ENCODE results near the gene LMAN1. TPM values are rescaled to one million over a fixed set of nuclear protein-coding genes. Genes with fewer than 3 reads are reported as not detected.

Gene LMAN1, protein sequence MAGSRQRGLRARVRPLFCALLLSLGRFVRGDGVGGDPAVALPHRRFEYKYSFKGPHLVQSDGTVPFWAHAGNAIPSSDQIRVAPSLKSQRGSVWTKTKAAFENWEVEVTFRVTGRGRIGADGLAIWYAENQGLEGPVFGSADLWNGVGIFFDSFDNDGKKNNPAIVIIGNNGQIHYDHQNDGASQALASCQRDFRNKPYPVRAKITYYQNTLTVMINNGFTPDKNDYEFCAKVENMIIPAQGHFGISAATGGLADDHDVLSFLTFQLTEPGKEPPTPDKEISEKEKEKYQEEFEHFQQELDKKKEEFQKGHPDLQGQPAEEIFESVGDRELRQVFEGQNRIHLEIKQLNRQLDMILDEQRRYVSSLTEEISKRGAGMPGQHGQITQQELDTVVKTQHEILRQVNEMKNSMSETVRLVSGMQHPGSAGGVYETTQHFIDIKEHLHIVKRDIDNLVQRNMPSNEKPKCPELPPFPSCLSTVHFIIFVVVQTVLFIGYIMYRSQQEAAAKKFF
- total RNA-seq: 10 to 100 TPM; 57.8 to 58.8 TPM
- long read RNA-seq, donor 1, full-length matches to known transcripts: 8 of 18 reads
- long read RNA-seq, donor 1, partial matches to known transcripts: 7 of 18 reads
- long read RNA-seq, donor 1, other reads (novel, unspliced or antisense): 3 of 18 reads
- long read RNA-seq, donor 2, full-length matches to known transcripts: 2 of 23 reads
- long read RNA-seq, donor 2, partial matches to known transcripts: 16 of 23 reads
- long read RNA-seq, donor 2, other reads (novel, unspliced or antisense): 5 of 23 reads

DNA sequence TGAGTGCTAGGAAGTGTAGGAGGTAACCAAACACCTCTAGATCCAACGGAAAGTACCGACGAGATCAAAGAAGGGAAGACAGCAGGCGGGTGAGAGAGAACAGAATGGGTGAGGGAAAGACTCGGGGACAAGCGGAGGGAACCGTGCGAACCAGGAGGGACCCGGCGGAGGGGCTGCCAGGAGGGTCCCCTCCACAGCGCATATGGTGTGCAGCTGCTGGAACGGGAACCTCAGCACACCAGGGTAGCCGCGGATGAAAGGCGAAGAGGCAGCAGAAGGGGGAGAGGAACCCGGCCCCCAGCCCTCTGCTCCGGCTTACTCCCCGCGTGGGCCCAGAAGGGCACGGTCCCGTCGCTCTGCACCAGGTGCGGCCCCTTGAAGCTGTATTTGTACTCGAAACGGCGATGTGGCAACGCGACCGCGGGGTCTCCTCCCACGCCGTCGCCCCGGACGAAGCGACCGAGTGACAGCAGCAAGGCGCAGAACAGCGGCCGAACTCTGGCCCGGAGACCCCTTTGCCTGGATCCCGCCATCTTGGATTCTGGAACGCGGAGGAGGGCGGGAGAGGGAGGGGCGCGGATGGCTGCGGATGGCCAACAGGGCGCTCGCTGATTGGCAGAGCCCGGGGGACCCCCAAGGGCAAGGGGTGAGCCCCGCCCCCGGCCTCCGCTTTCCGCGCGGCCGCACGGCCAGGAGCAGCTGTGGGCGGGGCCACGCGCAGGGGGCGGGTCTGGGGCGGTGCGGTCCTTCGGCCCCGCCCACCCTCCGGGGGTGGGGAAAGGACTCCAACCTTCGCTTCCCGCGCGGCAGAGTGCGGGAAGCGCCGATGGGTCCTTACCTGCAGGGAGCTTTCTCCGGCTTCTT is at the start of gene LMAN1:
Gene LMAN1, minus strand, starts transcription at position 554 of the 864 bp plus-strand sequence. Its CDS starts 21 bp downstream, at position 533.
- DNase-seq (ENCODE audit: low spot score): peak; percentile 98
- intact Hi-C loops (cut with DNase I): no loop called here

DNA sequence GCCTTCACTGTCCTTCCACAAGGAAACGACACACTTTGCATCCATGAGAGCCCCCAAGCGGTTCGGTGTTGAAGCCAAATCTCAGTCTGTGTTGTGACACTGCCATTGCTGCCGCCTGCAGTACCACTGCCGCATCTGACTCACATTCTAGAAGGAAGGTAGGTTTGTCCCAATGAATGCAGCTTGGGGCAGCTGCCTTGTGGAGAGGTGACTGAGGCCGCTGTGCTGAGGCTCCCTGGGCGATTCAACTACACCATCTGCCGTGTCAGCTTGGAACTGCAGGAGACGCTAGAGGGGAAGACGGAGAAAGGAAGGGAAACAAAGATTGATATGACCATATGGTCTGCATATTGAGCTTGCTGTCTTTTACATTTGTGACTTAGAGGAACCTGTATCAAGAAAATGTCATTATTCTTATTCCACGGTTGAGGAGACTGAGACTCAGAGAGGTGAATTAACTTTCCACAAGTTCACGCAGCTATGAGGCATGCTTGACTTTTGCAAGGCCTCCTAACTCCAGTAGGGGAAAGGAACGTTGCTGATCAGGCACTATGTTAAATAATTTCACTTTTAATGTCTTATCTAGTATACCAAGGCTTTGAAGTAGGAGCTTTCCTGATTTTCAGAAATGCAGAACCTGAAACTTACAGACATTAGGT is 43.5 kb upstream of the LMAN1 start:
- peak; percentile 87 for DNase-seq (ENCODE audit: low spot score)
- intact Hi-C loops (cut with DNase I): loop anchor here (2.0 to 10.0 kb wide), 2 partner anchors 94 to 98 kb away; no protein-coding TSS in a partner anchor

DNA sequence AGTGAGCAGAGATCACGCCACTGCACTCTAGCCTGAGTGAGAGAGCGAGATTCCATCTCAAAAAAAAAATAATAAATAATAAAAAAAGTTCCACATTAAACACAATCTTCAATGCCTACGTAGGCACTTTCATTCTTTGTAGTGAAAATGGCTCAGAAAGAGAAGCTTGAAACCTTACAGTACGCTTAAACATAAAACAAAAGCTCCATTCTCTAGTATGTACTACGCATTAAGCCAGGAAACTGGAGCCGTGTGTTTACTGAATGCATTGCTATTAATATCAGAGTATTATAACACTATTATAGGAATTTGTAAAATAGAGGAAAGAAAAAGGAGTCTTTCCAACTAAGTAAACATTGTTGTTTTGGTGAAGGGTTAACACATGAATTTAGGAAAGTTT is 41.3 kb upstream of the LMAN1 start:
- intact Hi-C loops (cut with DNase I): loop anchor here in 1 of 2 donors (10.0 kb wide), 1 partner anchor 96 kb away; no protein-coding TSS in a partner anchor
- no peak for DNase-seq (ENCODE audit: low spot score)

DNA sequence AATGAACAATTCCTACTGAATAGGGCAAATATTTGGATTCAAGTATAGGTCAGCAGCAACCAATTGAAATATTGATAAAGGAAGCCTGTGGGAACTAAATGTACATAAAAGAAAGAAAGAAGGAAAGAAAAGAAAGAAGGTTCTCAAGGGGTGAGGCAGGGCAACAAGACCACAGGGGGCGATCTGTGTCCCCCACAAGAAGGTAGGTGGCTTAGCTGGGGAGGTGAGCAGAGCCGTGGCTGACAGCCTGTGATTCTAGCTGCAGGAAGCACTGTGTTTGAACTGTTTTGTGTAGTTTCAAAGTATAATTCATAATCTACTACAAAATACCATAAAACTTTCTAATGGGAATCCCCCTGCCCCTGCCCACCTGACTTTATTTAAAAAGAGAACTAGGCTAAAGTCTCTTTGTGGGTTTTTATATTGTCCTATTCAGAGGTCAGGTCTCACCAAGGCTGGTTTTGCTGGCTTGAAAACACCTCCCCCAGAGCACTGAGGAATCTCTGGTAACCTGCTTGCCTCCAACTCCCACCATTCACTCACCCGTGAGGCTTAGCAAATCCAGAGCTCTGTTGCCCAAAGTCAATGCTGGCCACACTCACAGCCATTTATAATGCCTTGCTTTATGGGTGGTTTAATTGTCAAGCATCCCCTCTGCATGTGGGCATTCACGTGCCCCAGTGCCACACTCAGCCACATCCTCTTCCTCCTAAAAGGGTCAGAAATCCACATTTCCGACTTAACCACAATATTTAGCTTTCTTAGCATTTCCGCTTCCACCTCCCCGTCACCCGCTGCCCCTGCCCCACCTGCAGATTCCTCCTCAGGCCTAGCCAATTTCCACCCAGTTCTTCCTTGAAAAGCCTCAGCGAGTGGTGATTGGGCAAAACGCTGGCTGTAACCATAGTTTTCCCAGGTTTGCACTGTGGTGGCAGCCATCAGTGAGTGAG is 36.4 kb upstream of the LMAN1 start:
- no peak for DNase-seq (ENCODE audit: low spot score)
- intact Hi-C loops (cut with DNase I): no loop called here

DNA sequence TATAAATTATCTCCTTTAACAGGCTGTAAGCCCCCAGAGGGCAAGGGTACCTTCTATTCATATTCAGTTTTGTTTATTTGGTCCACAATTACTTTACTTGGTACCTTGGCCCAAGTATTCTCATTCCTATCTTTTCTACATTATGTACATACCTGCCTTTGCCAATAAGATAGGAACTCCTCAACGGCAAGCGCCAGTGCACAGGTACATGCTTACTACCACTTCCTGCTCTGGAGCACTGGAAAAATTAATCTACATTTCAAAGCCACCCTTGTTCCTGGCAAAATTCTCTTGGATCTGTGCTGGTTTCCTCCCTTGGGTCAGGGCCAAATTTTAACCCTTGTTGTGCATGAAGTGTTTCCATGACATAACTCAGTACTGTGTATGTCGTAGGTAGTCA is 34.3 kb upstream of the LMAN1 start:
- intact Hi-C loops (cut with DNase I): no loop called here
- no peak for DNase-seq (ENCODE audit: low spot score)

DNA sequence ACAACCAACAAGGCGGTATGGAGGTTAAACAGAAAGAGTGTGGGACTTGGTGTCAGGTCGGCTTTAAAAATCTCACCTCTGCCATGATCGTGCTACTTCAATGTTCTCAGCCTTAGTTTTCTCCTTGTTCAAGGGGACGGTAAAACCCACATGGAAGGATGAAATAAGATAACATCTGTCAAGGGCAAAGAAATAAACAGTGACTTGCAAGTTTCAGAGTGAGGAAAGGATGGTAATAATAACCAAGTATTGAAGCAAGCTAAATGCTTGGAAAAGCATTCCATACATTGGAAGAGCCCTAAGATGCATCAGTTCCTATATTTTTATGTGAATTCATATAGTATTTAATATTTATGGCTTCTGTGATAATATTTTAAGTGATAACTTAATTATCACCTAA is 29.8 kb upstream of the LMAN1 start:
- intact Hi-C loops (cut with DNase I): no loop called here
- DNase-seq (ENCODE audit: low spot score): no peak

DNA sequence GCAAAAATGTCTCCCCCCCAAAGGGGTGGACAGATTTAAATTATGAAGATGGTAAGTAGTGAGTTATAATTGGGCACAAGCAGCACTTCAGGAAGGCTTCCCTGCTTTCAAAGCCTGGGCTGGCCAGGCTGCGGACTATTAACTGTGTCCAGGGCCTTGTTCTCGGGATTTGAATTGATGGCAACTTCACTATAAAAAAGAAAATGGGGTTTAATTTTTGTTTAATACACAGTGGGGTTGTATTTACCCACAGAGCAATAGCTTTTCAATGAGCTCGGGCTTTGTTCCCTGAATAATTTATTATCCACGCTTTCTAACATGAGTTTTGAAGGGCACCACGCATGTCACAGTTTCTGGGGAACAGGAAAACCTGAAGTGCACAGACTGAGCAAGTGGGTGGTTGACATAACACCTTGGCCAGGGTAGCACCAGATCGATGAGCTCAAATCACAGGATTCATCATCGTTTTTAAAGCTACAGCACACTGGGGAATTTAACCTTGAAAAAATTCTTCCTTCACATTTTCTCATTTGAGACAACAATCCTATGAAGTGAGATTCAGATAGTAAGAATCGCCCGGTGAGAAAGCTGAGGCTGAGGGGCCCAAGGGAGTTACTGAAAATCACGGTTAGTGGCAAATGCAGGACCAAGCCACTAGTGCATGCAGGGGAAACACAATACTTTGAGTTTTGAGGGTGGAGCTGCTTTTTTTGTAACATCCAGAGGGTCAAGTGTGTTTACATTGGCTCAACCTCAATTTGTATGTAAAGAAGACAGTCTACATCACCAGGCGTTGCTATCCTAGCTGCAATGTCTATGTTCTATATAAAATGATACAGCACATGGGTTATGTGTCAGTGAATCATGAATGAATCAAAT is 28.9 kb upstream of the LMAN1 start:
- intact Hi-C loops (cut with DNase I): no loop called here
- DNase-seq (ENCODE audit: low spot score): no peak

DNA sequence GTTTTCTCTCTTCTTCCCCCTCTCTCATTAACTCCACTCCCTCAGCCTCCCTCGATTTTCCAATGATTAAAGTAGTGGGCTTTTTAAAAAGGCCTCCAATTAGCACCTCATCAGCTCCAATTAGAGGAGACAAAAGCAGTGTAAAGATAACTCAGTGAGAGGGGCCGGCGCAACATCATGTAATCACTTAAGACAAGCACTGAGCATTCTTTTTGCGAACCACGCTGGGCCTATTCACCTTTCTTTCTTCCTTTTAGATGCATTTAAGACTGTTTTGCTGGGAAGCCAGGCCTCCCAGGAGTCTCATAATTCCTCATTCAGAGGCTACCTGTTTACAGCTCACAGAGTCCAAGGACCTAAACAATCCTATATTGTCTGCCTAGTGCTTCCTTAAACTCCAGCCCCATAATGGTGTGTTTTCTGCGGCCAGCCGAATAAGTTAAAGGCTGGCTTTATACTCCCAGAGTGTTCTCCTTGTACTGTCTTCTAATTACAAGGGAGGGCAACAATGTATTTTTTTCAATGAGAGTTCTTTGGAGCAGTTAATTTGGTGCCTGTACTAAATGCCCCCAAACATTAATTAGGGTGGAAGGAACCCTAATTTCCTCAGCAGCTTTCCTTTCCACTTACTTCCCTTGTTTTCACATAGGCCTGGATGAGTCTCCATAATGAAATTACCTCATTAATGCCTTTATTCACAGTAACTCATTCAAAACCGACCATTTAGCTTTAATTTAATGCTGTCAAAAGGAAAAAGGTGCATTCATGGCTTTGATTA is 28.0 kb upstream of the LMAN1 start:
- DNase-seq (ENCODE audit: low spot score): no peak
- intact Hi-C loops (cut with DNase I): no loop called here

DNA sequence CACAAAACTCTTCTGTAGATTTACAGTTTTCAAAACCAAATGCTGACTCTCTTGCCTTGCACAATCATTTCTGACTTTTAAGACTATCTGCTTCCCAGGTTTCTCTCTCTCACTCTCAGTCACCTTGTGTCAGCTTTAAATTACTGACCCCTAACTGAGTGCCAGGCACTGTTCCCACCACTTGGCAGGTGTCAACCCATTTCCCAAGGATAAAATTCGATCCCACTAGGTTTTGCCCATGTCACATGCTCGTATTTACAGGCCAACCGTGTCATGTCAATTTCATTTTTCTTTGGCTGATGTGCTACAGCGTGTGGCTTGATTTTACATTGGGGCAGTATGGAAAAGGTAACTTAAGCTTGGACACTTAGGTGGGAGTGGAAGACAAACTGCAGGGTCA is 26.1 kb upstream of the LMAN1 start:
- DNase-seq (ENCODE audit: low spot score): no peak
- intact Hi-C loops (cut with DNase I): no loop called here

DNA sequence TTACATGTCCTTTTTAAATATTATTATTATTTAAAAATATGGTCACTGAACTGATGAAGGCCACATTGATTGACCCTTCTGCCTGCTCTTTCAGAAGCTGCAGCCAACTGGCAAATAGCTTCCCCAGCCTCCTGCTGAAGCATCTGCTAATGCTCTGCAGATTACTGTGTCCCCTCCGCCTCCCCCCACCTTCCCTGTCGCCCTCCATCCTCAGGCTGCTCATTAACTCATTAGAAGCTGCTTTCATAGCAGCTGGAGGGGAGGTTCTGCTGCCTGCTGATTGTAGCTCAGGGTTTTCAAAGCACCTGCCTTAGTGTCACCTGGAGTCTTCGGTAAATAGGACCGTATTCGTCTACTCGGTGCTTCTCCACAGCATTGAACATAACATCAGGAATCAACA is 24.8 kb upstream of the LMAN1 start:
- intact Hi-C loops (cut with DNase I): no loop called here

DNA sequence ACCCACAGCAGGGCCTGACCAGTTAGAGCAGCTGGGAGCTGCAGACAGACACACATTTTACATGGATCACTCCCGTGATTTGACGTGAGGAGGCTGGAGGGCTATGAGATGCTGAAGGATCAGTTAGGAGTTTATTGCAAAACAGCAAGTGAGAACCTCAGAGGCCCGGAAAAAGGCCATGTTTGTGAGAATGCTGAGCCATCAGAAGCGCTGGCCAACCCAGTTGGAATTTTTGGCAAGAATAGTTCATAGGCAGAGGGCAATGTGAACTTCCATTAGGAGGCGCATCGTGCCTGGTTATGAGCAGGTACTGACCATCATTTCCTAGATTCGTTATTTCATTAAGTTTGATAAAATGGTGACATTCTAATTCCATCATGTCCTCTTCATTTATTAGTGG is 23.3 kb upstream of the LMAN1 start:
- no peak for DNase-seq (ENCODE audit: low spot score)
- intact Hi-C loops (cut with DNase I): no loop called here

More for the DNA sequence above, 24.8 kb upstream of the LMAN1 start:
- DNase-seq (ENCODE audit: low spot score): no peak

DNA sequence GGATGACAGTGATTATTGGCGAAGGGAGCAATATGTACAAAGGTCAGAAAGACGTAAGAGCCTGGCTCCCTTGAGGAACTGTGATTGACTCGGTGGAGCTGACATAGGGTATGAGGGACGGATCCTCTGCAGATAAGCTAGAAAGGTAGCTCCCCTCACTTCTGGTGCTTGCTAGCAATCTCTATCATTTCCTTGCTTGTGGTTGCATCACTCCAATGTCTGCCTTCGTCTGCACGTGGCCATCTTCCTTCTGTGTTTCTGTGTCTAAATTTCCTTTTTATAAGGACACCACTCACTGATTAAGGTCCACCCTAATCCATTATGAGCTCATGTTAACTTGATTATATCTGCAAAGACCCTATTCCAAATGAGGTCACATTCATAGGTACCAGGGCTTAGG is 22.9 kb upstream of the LMAN1 start:
- intact Hi-C loops (cut with DNase I): no loop called here
- no peak for DNase-seq (ENCODE audit: low spot score)

DNA sequence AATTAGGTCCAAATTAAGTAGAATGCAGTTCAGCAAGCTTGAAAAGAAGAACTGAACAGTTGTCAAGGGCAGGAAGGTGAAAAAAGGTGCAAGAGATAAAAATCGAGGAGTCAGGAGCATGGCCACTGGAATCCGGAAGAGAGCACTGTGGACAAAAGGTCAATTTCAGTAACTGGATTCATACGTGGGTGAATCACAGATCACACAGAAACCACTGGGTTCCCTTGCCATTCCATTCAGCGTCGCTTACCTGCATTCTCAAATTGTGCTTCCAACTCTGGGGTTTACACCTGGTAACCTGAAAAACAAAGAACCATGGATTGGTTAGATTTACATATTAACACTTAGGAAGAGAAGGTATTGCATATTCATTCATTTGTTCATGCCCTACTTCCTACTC is 21.6 kb upstream of the LMAN1 start:
- intact Hi-C loops (cut with DNase I): no loop called here

DNA sequence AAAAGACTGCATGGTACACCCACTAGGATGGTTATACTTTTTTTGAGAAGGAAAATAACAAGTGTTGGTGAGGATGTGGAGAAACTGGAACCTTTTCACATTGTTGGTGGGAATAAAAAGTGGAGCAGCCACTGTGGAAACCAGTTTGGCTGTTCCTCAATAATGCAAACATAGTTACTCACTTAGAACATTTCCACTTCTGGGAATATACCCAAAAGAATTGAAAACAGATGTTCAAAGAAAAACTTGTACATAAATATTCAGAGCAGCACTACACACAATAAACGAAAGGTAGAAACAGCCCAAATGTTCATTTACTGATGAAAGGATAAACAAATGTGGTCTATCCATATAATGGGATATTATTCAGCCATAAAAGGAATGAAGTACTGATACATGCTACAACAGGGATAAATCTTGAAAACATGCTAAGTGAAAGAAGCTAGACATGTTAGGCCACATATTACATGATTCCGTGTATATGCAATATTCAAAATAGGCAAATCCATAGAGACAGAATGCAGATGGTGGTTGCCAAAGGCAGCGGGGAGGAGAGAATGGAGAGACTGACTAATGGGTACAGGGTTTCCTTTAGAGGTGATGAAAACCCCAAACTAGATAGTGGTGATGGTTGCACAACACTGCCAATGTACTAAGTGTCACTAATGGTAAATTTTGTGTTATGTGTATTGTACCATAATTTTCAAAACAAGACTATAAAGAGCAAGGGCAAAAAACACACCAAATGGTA is 20.9 kb upstream of the LMAN1 start:
- intact Hi-C loops (cut with DNase I): no loop called here
- DNase-seq (ENCODE audit: low spot score): no peak

More for the DNA sequence above, 21.6 kb upstream of the LMAN1 start:
- DNase-seq (ENCODE audit: low spot score): no peak

DNA sequence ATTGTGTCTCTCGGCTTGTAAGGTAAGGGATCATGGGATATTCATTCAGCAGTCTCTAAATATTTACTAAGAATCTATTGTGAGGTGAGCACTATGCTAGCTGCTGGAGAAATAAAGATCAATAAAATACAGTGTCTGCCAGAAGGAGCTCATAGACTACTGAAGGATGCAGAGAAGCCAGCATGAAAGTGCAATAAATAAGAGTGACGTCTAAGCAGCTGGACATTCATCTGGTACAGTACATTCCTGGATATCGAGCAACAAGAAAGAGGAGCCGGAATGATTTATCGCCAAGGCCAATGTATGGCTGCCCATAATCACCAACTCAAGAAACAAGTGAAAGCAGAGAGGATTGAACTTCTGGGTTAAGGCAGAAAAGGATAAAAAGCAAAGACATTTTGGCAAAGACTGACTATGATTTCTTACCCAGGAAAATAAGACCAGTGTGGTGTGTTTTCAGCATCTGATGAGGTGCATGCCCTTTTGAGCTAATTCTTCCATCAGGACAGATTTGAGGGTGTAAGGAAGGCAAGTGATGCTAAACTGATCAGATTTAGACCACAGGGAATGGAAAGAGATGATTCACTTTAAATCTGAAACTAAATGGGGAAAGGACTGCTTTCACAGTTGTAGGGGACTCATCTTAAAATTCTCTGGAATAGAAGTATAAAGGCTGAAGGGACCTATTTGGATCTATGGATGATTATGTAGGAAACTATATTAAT is 18.7 kb upstream of the LMAN1 start:
- no peak for DNase-seq (ENCODE audit: low spot score)
- intact Hi-C loops (cut with DNase I): no loop called here
